Activated naive CD4-positive, alpha-beta T cell treated with anti-CD3 and anti-CD28 coated beads, Interleukin-2, amount 10 ng/mL, durations not matched to agents 7 days and 5 days (primary cell): ENCODE results near the gene RANBP1.

Experiments used
- CTCF ChIA-PET: fragments of 350-600 bp; sonication (Branson Sonifier 250); formaldehyde crosslinking; loops from one replicate; lab custom pipeline; 2021; ENCODE audit warnings: antibody characterized with exemption; lab: Charles Lee
- DNase-seq: peaks from one replicate; pipeline ENCODE4 v3.0.0-alpha.2; 2020
- H3K27ac Mint-ChIP-seq: one replicate; pipeline ENCODE4 v1.8.0; 2021; ENCODE audit warnings: mild to moderate bottlenecking, moderate library complexity, mixed read lengths
- H3K27me3 Mint-ChIP-seq: one replicate; pipeline ENCODE4 v1.8.0; 2021; ENCODE audit warnings: mild to moderate bottlenecking, mixed read lengths
- H3K36me3 Mint-ChIP-seq: one replicate; pipeline ENCODE4 v1.8.0; 2021; ENCODE audit warnings: mixed read lengths
- H3K4me1 Mint-ChIP-seq: one replicate; pipeline ENCODE4 v1.8.0; 2021; ENCODE audit warnings: mixed read lengths
- H3K4me3 Mint-ChIP-seq: one replicate; pipeline ENCODE4 v1.8.0; 2021; ENCODE audit warnings: mild to moderate bottlenecking, moderate library complexity, mixed read lengths
- H3K9me3 Mint-ChIP-seq: one replicate; pipeline ENCODE4 v1.8.0; 2021; ENCODE audit warnings: mixed read lengths

Gene RANBP1

GRCh38 chr22:20130319-20130718 is 14.4 kb downstream of the RANBP1 start:
- Mint-ChIP-seq H3K27me3 (no peaks in the 10 kb centered on the region), H3K9me3 (no peaks in the 10 kb centered on the region), H3K27ac (peak overlapping the region; percentile 55), H3K36me3 (peaks cover 15% of the 10 kb centered on the region), H3K4me1 (peaks cover 24% of the 10 kb centered on the region), H3K4me3 (peak overlapping the region; percentile 50)
- CTCF ChIA-PET = interaction anchor here (0.9 to 2.3 kb wide), 3 partner anchors 12 to 161 kb away, joined by 3 to 17 read pairs (median 5); no protein-coding TSS in a partner anchor
- no peak for DNase-seq

- peaks cover 24% of the 10 kb centered on the region for H3K4me1 Mint-ChIP-seq
- peak overlapping the region; percentile 60 for H3K27ac Mint-ChIP-seq
- H3K4me3 Mint-ChIP-seq = peak overlapping the region; percentile 65
- peak; percentile 82 for DNase-seq
- H3K36me3 Mint-ChIP-seq = peaks cover 10% of the 10 kb centered on the region
- no peaks in the 10 kb centered on the region for H3K9me3 Mint-ChIP-seq
- CTCF ChIA-PET = interaction anchor here (0.9 to 2.3 kb wide), 3 partner anchors 12 to 162 kb away, joined by 3 to 17 read pairs (median 5); no protein-coding TSS in a partner anchor
- no peaks in the 10 kb centered on the region for H3K27me3 Mint-ChIP-seq
These were observed 15.1 kb downstream of the RANBP1 start for GRCh38 chr22:20130731-20131596.

GRCh38 chr22:20131597-20131858 is 15.6 kb downstream of the RANBP1 start, which contains the start of gene ZDHHC8:
ZDHHC8 (plus strand) TSS chr22:20131804; CDS start chr22:20131948, 144 bp downstream.
- peaks cover 27% of the 10 kb centered on the region for H3K4me1 Mint-ChIP-seq
- H3K36me3 Mint-ChIP-seq = peaks cover 7% of the 10 kb centered on the region
- CTCF ChIA-PET = no interaction called here

GRCh38 chr22:20131859-20132685 is 16.2 kb downstream of the RANBP1 start:
- Mint-ChIP-seq H3K9me3 (no peaks in the 10 kb centered on the region), H3K4me1 (peaks cover 27% of the 10 kb centered on the region), H3K27ac (no peak overlapping the region), H3K36me3 (peaks cover 6% of the 10 kb centered on the region), H3K27me3 (no peaks in the 10 kb centered on the region), H3K4me3 (peak overlapping the region; percentile 69)
- peak; percentile 56 for DNase-seq
- CTCF ChIA-PET = no interaction called here

More at GRCh38 chr22:20131597-20131858, 15.6 kb downstream of the RANBP1 start, which contains the start of gene ZDHHC8:
- Mint-ChIP-seq H3K27me3 (no peaks in the 10 kb centered on the region), H3K27ac (peak within 1 kb of the TSS; percentile 60), H3K4me3 (peak within 1 kb of the TSS; percentile 69), H3K9me3 (no peaks in the 10 kb centered on the region)
- peak; percentile 61 for DNase-seq

- Mint-ChIP-seq H3K4me1 (peaks cover 29% of the 10 kb centered on the region), H3K36me3 (peaks cover 3% of the 10 kb centered on the region), H3K27ac (peak overlapping the region; percentile 65), H3K27me3 (no peaks in the 10 kb centered on the region), H3K4me3 (peak overlapping the region; percentile 69), H3K9me3 (no peaks in the 10 kb centered on the region)
- CTCF ChIA-PET = no interaction called here
- DNase-seq = no peak
These were observed 16.9 kb downstream of the RANBP1 start for GRCh38 chr22:20132686-20133246.

- H3K4me3 Mint-ChIP-seq = peak overlapping the region; percentile 54
- no peaks in the 10 kb centered on the region for H3K27me3 Mint-ChIP-seq
- no peak overlapping the region for H3K27ac Mint-ChIP-seq
- no peak for DNase-seq
- no peaks in the 10 kb centered on the region for H3K9me3 Mint-ChIP-seq
- H3K36me3 Mint-ChIP-seq = no peaks in the 10 kb centered on the region
- peaks cover 25% of the 10 kb centered on the region for H3K4me1 Mint-ChIP-seq
- CTCF ChIA-PET = no interaction called here
These were observed 18.1 kb downstream of the RANBP1 start for GRCh38 chr22:20133930-20134549.

- no peak for DNase-seq
- Mint-ChIP-seq H3K4me1 (peaks cover 20% of the 10 kb centered on the region), H3K36me3 (no peaks in the 10 kb centered on the region), H3K4me3 (no peak overlapping the region), H3K27me3 (no peaks in the 10 kb centered on the region), H3K9me3 (no peaks in the 10 kb centered on the region), H3K27ac (no peak overlapping the region)
- CTCF ChIA-PET = no interaction called here
These were observed 19.4 kb downstream of the RANBP1 start for GRCh38 chr22:20135265-20135664.

GRCh38 chr22:20135806-20136602 is 20.1 kb downstream of the RANBP1 start:
- H3K36me3 Mint-ChIP-seq = no peaks in the 10 kb centered on the region
- no peak overlapping the region for H3K27ac Mint-ChIP-seq
- CTCF ChIA-PET = no interaction called here

GRCh38 chr22:20136603-20136873 is 20.6 kb downstream of the RANBP1 start:
- Mint-ChIP-seq H3K36me3 (no peaks in the 10 kb centered on the region), H3K4me1 (peaks cover 20% of the 10 kb centered on the region), H3K9me3 (no peaks in the 10 kb centered on the region), H3K27ac (no peak overlapping the region), H3K4me3 (no peak overlapping the region), H3K27me3 (no peaks in the 10 kb centered on the region)
- DNase-seq = no peak
- CTCF ChIA-PET = no interaction called here

More at GRCh38 chr22:20135806-20136602, 20.1 kb downstream of the RANBP1 start:
- Mint-ChIP-seq H3K27me3 (no peaks in the 10 kb centered on the region), H3K9me3 (no peaks in the 10 kb centered on the region), H3K4me3 (no peak overlapping the region), H3K4me1 (peaks cover 20% of the 10 kb centered on the region)
- DNase-seq = no peak

GRCh38 chr22:20137113-20137512 is 21.2 kb downstream of the RANBP1 start:
- H3K27me3 Mint-ChIP-seq = no peaks in the 10 kb centered on the region
- H3K27ac Mint-ChIP-seq = no peak overlapping the region
- no peak for DNase-seq
- no peak overlapping the region for H3K4me3 Mint-ChIP-seq
- H3K9me3 Mint-ChIP-seq = no peaks in the 10 kb centered on the region
- H3K4me1 Mint-ChIP-seq = peaks cover 20% of the 10 kb centered on the region
- CTCF ChIA-PET = no interaction called here
- H3K36me3 Mint-ChIP-seq = no peaks in the 10 kb centered on the region

GRCh38 chr22:20137671-20138416 is 21.9 kb downstream of the RANBP1 start:
- no peak overlapping the region for H3K4me3 Mint-ChIP-seq
- no peak overlapping the region for H3K27ac Mint-ChIP-seq
- H3K36me3 Mint-ChIP-seq = no peaks in the 10 kb centered on the region
- CTCF ChIA-PET = no interaction called here
- H3K9me3 Mint-ChIP-seq = no peaks in the 10 kb centered on the region
- H3K4me1 Mint-ChIP-seq = peaks cover 18% of the 10 kb centered on the region
- no peaks in the 10 kb centered on the region for H3K27me3 Mint-ChIP-seq
- no peak for DNase-seq

GRCh38 chr22:20138417-20138738 is 22.5 kb downstream of the RANBP1 start:
- H3K27me3 Mint-ChIP-seq = no peaks in the 10 kb centered on the region
- H3K4me1 Mint-ChIP-seq = peaks cover 14% of the 10 kb centered on the region
- H3K36me3 Mint-ChIP-seq = no peaks in the 10 kb centered on the region
- no peak overlapping the region for H3K4me3 Mint-ChIP-seq
- H3K27ac Mint-ChIP-seq = no peak overlapping the region
- CTCF ChIA-PET = no interaction called here
- DNase-seq = no peak
- no peaks in the 10 kb centered on the region for H3K9me3 Mint-ChIP-seq

GRCh38 chr22:20138868-20139267 is 23.0 kb downstream of the RANBP1 start:
- CTCF ChIA-PET = no interaction called here
- no peaks in the 10 kb centered on the region for H3K9me3 Mint-ChIP-seq
- no peaks in the 10 kb centered on the region for H3K36me3 Mint-ChIP-seq
- DNase-seq = no peak
- no peak overlapping the region for H3K4me3 Mint-ChIP-seq
- H3K27me3 Mint-ChIP-seq = no peaks in the 10 kb centered on the region
- H3K4me1 Mint-ChIP-seq = peaks cover 9% of the 10 kb centered on the region
- peak overlapping the region; percentile 54 for H3K27ac Mint-ChIP-seq
